HG03025 (cell line): Measurements from ENCODE around the gene ST3GAL6.
"Not testable (repeated sequence)": the region's sequence is repeated elsewhere in the genome, so short reads cannot be mapped to it uniquely, and the experiment has no call there.

Experiments used
- ATAC-seq: cut with Tn5 transposase; IDR thresholded peaks from one replicate; pipeline ENCODE4 v1.9.1; 2021; ENCODE audit warnings: mild to moderate bottlenecking, moderate library complexity; ENCODE audit not compliant: unreplicated experiment, low FRiP score

The ST3GAL6 gene

GRCh38 chr3:98798820-98799219 is 35.7 kb downstream of the ST3GAL6 start:
- ATAC-seq, result no peak

DNA sequence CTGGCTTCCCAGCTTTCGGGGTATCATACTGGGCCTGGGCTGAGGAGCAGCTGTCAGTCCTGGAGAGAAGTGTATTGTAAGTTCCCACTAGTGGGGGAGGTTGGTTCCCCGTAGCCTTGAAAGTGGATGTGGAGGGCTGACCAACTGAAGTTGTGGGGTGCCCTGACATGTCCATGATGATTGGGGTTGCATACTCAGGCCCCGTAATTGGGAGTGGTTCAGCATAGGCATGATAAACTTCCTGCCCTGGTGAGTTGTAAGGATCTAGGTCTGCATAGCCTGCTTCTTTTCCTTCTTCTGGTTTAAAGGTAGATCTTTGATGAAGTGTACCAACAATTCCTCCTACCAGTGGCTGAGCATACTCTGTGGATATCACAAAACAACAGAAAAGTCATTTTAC is 36.3 kb downstream of the ST3GAL6 start:
- ATAC-seq, result no peak

DNA sequence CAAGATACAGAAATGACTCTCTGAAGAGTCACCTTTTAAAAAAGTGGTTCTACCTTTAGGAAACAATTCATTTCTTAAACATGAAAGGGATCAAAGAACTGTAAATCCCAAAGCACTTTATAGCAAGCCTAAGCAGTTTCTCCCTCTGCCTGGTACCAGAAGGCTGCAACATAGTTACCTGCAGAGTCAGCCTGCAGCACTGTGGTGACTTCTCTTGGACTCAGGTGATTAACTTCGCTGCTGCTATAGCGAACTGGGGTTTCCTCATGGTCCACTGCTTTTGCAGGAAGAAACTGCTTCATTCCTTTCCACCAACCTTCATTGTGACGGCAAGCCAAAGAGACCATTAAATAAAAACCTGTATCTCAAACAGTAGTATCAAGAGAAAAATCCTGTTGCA is 37.3 kb downstream of the ST3GAL6 start:
- ATAC-seq, result no peak

GRCh38 chr3:98801043-98801747 is 38.1 kb downstream of the ST3GAL6 start:
- ATAC-seq, result no peak

- ATAC-seq, result no peak
These were observed 42.4 kb downstream of the ST3GAL6 start for GRCh38 chr3:98805571-98805970.

DNA sequence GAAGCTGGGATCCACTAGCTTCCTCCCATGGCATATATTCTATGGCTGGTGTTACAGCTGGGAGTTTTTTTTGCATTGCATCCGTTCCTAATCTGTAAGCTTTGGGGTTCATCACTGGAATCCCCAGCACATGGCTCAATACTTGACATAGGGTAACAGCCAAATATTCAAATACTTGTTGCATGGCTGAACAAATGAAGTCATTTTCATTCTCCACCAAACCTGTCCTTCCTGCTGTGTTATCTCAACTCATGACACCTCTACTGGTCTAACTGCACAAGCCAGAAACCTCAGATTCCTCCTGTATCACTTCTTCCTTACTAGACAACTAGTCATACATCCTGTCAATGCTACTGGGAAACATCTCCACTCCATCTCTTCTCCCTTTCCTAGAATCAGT is 43.4 kb downstream of the ST3GAL6 start:
- no peak for ATAC-seq

- ATAC-seq, result no peak
These were observed 43.9 kb downstream of the ST3GAL6 start for GRCh38 chr3:98807011-98807410.

DNA sequence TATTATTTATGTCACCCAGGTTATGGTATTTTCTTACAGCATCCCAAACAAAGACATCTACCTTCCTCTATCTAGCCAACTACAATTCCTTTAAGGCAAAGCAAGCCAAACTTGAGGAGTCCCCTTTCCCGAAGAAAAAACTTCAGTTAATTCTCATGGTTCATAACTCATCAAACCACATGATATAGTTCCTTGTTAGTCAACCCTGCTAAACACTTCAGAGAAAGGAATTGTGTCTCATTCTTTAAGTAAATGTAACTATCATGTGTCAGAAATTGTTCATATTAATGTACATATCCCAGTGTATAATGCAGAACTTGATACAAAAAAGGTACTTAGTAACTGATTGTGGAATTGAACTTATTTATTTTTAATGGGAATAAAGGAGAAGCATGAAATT is 44.4 kb downstream of the ST3GAL6 start:
- ATAC-seq, result no peak

- ATAC-seq, result no peak
These were observed 44.9 kb downstream of the ST3GAL6 start for GRCh38 chr3:98808071-98808470.

GRCh38 chr3:98809557-98809956 is 46.4 kb downstream of the ST3GAL6 start:
- no peak for ATAC-seq

GRCh38 chr3:98811048-98811447 is 47.9 kb downstream of the ST3GAL6 start:
- ATAC-seq, result no peak

- no peak for ATAC-seq
These were observed 49.8 kb downstream of the ST3GAL6 start for GRCh38 chr3:98812851-98813374.

GRCh38 chr3:98814817-98815420 is 51.8 kb downstream of the ST3GAL6 start:
- no peak for ATAC-seq

DNA sequence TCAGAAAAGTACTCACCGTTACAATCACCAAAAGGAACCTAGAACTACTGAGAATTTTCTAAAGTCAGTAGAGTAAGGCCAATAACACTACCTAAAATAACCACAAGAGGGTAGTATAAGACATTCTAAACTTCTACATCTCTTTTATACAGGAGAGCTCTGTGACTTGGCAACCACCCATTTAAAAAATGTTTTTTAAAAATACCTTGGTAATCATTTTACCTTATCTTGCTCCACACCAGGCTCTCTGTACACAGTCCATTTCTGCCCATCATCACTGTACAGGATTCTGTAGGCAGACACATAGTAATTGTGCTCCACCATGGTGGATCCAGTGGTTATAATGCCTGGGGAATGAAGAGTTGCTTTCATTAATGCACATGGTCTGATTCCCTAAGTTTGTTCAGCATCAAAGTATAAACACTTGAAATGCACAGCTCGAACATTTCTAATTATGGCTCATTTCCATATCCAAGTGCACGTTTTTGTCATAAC is 54.5 kb downstream of the ST3GAL6 start:
- peak; percentile 83 for ATAC-seq

DNA sequence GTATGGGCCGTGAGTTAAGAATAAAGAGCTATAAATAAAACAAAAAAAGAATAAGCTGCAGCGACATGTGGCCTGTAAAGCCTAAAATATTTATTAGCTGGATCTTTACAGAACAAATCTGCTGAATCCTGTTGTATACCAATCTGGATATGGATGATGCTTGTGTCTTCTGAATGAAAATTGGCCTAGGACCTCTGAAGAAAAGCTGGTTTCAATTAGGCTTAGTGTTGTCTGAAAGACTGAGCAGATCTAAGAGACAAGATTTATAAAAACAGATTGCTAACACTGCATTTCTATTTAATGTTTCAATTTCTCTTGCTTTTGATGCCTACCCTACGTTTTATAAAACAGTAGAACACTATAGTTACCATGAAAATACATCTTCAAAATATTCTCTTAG is 57.9 kb downstream of the ST3GAL6 start:
- no peak for ATAC-seq

GRCh38 chr3:98823791-98824190 is 60.7 kb downstream of the ST3GAL6 start:
- ATAC-seq, result no peak

DNA sequence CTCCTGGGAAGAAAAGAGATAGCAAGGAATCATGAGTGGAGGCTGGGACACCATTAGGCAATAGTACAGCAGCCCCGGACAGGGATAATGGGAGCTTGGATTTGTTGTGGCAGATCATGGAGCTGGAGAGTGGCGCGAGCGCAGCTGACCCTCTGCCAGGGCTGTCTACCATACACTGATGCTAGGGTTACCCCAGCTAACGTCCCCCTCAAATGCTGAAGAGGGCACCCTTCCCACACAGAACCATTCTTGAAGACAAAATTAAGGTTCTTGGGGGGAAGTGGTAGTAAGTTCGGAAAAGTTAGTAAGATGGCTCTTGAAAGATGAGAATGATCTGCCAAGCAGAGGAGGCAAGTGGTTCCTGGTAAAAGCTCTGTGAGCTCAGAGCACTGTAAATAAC is 61.1 kb downstream of the ST3GAL6 start:
- no peak for ATAC-seq

DNA sequence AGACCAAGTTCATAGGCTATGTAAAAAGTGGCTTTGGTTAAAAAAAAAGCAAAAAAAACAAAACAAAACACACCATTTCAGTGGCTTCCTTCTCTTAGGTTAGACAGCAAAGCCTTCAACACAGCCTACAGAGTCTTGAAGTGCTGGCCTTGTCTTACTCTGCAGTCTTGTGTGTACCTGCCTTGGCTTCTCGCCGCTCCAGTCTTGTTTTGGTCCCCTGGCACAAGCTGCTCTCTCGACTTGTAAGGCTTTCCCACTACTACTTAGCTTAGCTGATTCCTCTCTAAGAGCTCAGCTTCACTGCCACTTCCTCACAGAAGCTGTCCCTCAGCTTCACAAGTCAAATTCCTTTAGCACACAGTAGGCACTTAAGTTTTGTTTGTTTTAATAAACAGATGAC is 63.0 kb downstream of the ST3GAL6 start:
- no peak for ATAC-seq

DNA sequence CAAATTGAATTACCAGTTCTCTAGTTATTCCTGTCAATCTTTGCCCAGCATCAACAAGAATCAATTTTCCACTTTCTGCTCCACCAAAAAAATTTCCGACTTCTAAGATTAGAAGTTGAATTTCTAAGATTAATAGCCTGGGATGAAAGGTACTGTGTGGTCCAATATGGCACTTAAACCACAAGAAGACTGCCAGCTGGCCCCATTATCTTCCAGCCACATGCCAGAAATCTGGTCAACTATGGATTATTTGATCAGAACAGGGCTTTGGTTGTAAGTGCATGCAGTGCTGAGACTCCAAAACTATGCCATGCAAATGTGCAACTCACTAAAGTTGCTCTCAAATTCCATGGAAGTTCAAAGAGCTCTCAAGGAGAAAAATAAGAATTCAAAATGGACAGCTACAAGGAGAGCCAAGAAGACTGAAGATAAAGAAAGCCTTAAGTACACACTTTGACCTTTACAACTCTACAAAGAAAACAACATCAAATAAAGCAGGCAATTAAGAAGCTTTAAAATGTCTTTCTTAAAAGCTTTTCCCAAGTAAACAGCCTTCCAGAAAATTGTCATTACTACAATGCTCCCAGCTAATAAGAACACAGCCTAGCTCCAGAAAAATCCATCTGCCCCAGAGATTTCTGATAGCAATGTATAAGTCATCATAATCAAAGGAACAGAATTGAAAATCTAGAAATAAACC is 64.2 kb downstream of the ST3GAL6 start:
- no peak for ATAC-seq

- no peak for ATAC-seq
These were observed 66.2 kb downstream of the ST3GAL6 start for GRCh38 chr3:98829246-98829832.

- ATAC-seq, result not testable (repeated sequence)
These were observed 67.9 kb downstream of the ST3GAL6 start for GRCh38 chr3:98831060-98831459.
